ENCODE measurements around the gene B4GALT1.

DNA sequence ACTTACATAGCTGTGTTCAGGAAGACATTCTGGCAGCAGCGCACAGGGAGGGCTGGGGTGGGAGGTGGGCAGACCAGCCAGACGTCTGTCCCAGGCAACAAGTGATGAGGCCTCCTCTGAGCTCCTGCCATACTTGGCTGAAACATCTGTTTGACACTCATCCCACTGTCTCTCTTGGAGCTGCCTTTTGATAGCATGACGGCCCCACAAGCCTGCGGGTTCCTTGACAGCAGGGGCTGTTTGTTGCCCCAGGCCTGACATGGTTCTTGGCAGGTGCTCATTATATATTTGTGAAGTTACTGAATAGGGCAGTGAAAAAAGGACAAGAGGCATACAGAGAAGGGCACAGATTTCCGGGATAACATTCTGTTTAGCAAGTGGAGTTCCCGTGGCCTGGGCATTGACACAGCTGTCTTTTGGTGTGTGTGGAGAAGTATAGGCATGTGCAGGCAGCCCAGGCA is 22.2 kb upstream of the B4GALT1 start:
- no peak for TF ChIP-seq EZH2 (IDR thresholded peaks at IDR 0.05; ENCODE audit: low read length, missing control alignments)
- TF ChIP-seq, protein P1, sequence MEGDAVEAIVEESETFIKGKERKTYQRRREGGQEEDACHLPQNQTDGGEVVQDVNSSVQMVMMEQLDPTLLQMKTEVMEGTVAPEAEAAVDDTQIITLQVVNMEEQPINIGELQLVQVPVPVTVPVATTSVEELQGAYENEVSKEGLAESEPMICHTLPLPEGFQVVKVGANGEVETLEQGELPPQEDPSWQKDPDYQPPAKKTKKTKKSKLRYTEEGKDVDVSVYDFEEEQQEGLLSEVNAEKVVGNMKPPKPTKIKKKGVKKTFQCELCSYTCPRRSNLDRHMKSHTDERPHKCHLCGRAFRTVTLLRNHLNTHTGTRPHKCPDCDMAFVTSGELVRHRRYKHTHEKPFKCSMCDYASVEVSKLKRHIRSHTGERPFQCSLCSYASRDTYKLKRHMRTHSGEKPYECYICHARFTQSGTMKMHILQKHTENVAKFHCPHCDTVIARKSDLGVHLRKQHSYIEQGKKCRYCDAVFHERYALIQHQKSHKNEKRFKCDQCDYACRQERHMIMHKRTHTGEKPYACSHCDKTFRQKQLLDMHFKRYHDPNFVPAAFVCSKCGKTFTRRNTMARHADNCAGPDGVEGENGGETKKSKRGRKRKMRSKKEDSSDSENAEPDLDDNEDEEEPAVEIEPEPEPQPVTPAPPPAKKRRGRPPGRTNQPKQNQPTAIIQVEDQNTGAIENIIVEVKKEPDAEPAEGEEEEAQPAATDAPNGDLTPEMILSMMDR (conservative IDR thresholded peaks at IDR 0.05 in 1 of 2, IDR thresholded peaks at IDR 0.05 in 1 of 2; ENCODE audit: low read depth in 1 of 2, low read length in 2 of 2), result no peak
